Heart left ventricle (tissue), 13 donors: ENCODE results near the gene HOXB7.

Source experiments
- POLR2A ChIP-seq, 2 donors: fragments of 450-650 bp; IDR thresholded peaks; one replicate each; pipeline ENCODE4 v1.6.1; 2017; ENCODE audit warnings: antibody characterized with exemption in 2 of 2, mild to moderate bottlenecking in 2 of 2, moderate library complexity in 2 of 2
- TF ChIP-seq, protein P1 (sequence below), 12 donors: fragments of 200-600 bp; sonication (generic) in 4 of 12; IDR thresholded peaks; one replicate each; pipeline versions ENCODE4 v1.5.0 to v1.8.0; 2018 to 2022; ENCODE audit warnings: antibody characterized with exemption in 12 of 12, mild to moderate bottlenecking in 5 of 12
- donor health status: ischemic (EF 13 %, LVEDD 7.1; RV severe dilation, severe dysfunction).
- donor health status: DM: no; HTN: yes; CAD: no.
- donor health status: DM: no; HTN: no; CAD: no.
- donor health status: ischemic (EF 25% LVEDD 6.9; RV normal size, moderate dysfunction).
- donor health status: ischemic (EF 25% LVEDD 5.7; RV mildly dilated, moderate dysfunction).
- donor health status: ischemic (EF 35%, LVEDD 5.7; RV mildly dilated, moderate dysfunction).
- donor health status: nonischemic (EF 11% LVEDD 7.7; RV severe dilation, severe dysfunction).
- donor health status: DM: yes; HTN: yes; CAD: no.
- donor health status: PGD.
- donor health status: ischemic (EF 29% LVEDD 5.4; RV normal size, mild dysfunction).
- donor health status: nonischemic (EF 23%, LVEDD 6.1; RV moderate dilation, normal function).

DNA sequence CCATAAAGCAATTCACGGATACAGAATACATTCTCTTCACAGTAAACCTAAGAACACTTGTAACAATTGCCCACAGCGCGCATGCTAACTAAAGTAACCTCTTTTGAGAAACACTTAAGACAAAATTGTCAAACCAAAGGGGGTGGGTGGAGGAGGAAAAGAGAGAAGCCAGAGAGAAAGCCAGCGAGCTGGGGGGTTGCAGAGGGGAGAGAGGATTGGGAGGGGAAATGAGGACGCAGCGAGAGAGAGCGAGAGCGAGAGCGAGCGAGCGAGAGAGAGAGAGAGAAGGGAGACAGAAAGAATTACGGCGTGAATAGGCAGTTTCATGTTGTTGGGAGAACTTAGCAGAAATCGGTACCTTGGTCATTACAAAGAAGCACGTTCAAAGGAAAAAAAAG, 1.6 kb upstream of the HOXB7 start:
- TF ChIP-seq, protein P1, sequence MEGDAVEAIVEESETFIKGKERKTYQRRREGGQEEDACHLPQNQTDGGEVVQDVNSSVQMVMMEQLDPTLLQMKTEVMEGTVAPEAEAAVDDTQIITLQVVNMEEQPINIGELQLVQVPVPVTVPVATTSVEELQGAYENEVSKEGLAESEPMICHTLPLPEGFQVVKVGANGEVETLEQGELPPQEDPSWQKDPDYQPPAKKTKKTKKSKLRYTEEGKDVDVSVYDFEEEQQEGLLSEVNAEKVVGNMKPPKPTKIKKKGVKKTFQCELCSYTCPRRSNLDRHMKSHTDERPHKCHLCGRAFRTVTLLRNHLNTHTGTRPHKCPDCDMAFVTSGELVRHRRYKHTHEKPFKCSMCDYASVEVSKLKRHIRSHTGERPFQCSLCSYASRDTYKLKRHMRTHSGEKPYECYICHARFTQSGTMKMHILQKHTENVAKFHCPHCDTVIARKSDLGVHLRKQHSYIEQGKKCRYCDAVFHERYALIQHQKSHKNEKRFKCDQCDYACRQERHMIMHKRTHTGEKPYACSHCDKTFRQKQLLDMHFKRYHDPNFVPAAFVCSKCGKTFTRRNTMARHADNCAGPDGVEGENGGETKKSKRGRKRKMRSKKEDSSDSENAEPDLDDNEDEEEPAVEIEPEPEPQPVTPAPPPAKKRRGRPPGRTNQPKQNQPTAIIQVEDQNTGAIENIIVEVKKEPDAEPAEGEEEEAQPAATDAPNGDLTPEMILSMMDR (IDR thresholded peaks at IDR 0.05) = no peak
- TF ChIP-seq POLR2A (IDR thresholded peaks at IDR 0.05) = no peak
